Measurements from ENCODE around the gene CYP24A1. TPM values are rescaled to one million over a fixed set of nuclear protein-coding genes. Genes with fewer than 3 reads are reported as not detected.

Gene CYP24A1
- total and polyA plus RNA-seq, 2 of the 13 experiments (the other 11 are each of a cell fraction or from before 2014, with no cell fraction given) = 9.4 to 32.7 TPM

- TF ChIP-seq FOXO4 (CRISPR knock-in tag; conservative IDR thresholded peaks at IDR 0.05) = no peak
- peak; percentile 57; the same call in 1 of the 2 replicates for TF ChIP-seq ZSCAN25 (CRISPR knock-in tag; IDR thresholded peaks at IDR 0.05)
- TF ChIP-seq IRF2 (CRISPR knock-in tag; IDR thresholded peaks at IDR 0.05) = peak; percentile 89
- TF ChIP-seq CTCF (CRISPR knock-in tag; IDR thresholded peaks at IDR 0.05) = peak; percentile 47; the same call in 1 of the 2 replicates
- TF ChIP-seq HNF4A (CRISPR knock-in tag; IDR thresholded peaks at IDR 0.05) = peak; percentile 55
- TF ChIP-seq TEAD3 (CRISPR knock-in tag; optimal IDR thresholded peaks at IDR 0.05; ENCODE audit: borderline replicate concordance) = peak; percentile 42
- TF ChIP-seq YEATS4 (CRISPR knock-in tag; IDR thresholded peaks at IDR 0.05; ENCODE audit: borderline replicate concordance) = 0 out of 2 replicates have a peak, but pooled peaks have one; percentile 11
- 0 out of 2 replicates have a peak, but pooled peaks have one; percentile 11 for TF ChIP-seq NFKBIZ (CRISPR knock-in tag; IDR thresholded peaks at IDR 0.05)
- peak; percentile 68; the same call in 1 of the 2 replicates for TF ChIP-seq ZNF878 (CRISPR knock-in tag; IDR thresholded peaks at IDR 0.05)
- peak; percentile 95 for TF ChIP-seq POLR2G (IDR thresholded peaks at IDR 0.05; ENCODE audit: low read depth, low read length)
- peak; percentile 89 for TF ChIP-seq ARID5B (CRISPR knock-in tag; IDR thresholded peaks at IDR 0.05)
- 0 out of 2 replicates have a peak, but pooled peaks have one; percentile 9 for TF ChIP-seq CREBL2 (CRISPR knock-in tag; IDR thresholded peaks at IDR 0.05; ENCODE audit: borderline replicate concordance)
- TF ChIP-seq CHD2 (IDR thresholded peaks at IDR 0.05; ENCODE audit: low read depth, low read length) = no peak
- TF ChIP-seq ZNF530 (CRISPR knock-in tag; IDR thresholded peaks at IDR 0.05; ENCODE audit: low read depth) = no peak
- TF ChIP-seq MYC (CRISPR knock-in tag; IDR thresholded peaks at IDR 0.05; ENCODE audit: borderline replicate concordance) = peak; percentile 43; the same call in 1 of the 2 replicates
- TF ChIP-seq ZNF576 (CRISPR knock-in tag; IDR thresholded peaks at IDR 0.05) = no peak
- TF ChIP-seq MAFF (IDR thresholded peaks at IDR 0.05; ENCODE audit: low read depth, low read length) = peak; percentile 84
- TF ChIP-seq HNF1B (CRISPR knock-in tag; IDR thresholded peaks at IDR 0.05) = peak; percentile 93
Observed at GRCh38 chr20:54133434-54134427, 40.1 kb downstream of the CYP24A1 start (continued).
